Ramos (cell line): Measurements from ENCODE around the gene ACER2.
"Not testable (repeated sequence)": the region's sequence is repeated elsewhere in the genome, so short reads cannot be mapped to it uniquely, and the experiment has no call there.

Source experiments
- in situ Hi-C: fragments of 300-500 bp; cut with MboI; formaldehyde crosslinking; loops from one replicate; pipeline ENCODE4 v1.14.3; 2022; ENCODE audit warnings: low sequenced_read_pairs; ENCODE audit not compliant: unreplicated experiment

The ACER2 gene

GRCh38 chr9:19408693-19409400 is at the start of gene ACER2:
TSS of gene ACER2 (plus strand) at chr9:19409009. CDS start at chr9:19409085, 76 bp downstream.
- in situ Hi-C loops: no loop called here

GRCh38 chr9:19369107-19369506 is 39.7 kb upstream of the ACER2 start:
- in situ Hi-C loops: no loop called here

GRCh38 chr9:19371942-19372341 is 36.9 kb upstream of the ACER2 start:
- in situ Hi-C loops: no loop called here

DNA sequence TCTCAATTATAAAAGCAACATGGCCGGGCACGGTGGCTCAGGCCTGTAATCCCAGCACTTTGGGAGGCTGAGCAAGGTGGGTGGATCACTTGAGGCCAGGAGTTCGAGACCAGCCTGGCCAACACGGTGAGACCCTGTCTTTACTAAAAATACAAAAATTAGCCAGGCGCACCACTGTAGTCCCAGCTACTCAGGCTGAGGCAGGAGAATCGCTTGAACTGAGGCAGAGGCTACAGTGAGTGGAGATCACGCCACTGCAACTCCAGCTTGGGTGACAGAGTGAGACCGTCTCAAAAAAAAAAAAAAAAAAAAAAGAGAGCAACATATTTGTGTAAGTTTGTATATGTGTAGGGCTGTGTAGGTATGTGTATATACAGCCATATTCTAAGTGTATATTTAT is 36.2 kb upstream of the ACER2 start:
- in situ Hi-C loops: no loop called here

DNA sequence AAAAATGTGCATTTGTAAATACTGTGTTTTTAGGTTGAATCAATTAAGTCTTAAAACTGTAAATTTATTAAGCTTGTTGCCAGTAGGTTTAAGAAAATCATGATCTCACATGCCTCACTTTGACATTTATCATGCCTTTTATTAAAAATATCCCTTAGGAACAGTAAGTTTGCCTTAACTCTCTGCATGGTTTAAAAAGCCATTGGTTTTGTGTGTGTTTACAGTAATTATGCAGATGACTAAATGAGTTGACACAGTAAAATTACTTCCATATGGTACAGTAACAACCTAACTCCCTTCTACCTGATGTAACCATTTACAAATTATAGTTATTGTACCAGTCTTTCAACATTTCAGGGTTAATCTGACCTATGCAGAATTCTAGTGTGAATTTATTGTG is 35.3 kb upstream of the ACER2 start:
- in situ Hi-C loops: no loop called here

GRCh38 chr9:19375538-19375937 is 33.3 kb upstream of the ACER2 start:
- in situ Hi-C loops: no loop called here

DNA sequence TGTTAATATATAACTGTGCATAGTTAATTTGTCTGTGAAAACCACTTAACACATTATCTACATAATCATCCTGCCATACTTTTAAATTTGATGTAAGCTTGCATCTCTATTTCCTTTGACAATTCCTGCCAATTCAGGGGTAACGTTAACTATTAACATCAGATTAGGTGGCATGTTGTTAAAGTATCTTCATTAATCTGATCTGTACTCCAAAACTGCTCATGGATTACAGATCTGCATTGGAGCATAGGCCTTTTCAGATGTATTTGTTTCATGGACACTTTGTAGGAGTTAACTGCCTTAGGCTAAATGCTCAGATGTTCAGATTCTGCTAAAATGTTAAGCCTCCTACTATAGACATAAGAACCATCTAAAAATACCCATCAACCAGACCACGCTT is 31.9 kb upstream of the ACER2 start:
- in situ Hi-C loops: no loop called here

DNA sequence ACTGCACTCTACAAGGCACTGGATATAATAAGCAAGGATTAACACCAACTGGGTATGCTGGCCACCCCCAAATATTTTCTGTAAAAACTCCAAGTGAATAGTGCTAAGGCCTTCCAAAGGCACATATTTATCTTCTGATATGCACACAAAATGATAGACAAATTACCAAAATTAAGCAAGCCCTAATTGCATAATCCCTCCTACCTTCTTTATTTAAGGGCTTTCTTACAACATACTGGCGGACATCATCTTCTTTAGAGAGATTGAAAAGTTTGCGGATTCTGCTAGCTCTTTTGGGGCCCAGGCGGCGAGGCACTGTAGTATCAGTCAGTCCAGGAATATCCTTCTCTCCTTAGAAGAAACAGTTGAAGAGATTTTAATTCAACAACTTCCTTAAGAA is 30.6 kb upstream of the ACER2 start:
- in situ Hi-C loops: no loop called here

GRCh38 chr9:19378647-19379046 is 30.2 kb upstream of the ACER2 start:
- in situ Hi-C loops: no loop called here

- in situ Hi-C loops: no loop called here
These were observed 29.5 kb upstream of the ACER2 start for GRCh38 chr9:19379283-19379682.

DNA sequence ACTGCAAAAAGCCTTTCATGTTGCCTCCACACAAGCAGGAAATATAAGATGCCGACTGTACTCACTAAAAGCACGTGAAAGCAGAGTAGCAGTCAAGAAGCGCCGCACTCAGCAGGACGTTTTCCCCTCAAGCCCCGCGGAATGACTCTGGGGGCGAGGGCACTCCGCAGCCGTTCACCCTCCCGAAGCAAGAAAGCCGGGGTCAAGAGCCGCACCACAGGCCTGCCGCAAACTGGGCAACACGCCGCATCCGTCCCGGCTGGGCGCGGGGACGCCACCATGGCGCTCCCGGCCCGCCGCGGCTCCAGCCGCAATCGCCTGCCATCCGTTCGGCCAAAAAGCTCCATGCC is 29.1 kb upstream of the ACER2 start:
- in situ Hi-C loops: no loop called here

- in situ Hi-C loops: no loop called here
These were observed 28.1 kb upstream of the ACER2 start for GRCh38 chr9:19380826-19381075.

DNA sequence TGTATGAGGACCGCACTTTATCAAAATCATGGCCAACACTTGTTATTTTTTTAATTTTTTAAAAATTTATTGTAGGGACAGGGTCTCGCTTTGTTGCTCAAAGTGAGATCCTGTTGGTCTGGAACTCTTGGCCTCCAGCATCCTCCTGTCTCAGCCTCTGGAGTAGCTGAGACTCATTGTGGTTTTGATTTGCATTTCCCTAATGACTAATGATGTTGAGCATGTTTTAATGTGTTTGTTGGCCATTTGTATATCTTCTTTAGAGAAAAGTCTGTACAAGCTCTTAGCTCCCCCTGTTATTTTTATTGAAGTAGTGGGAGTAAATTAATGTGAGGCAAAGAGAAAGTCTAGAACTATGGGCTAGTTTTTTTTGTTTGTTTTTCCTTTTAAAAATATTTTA is 27.2 kb upstream of the ACER2 start:
- in situ Hi-C loops: no loop called here

- in situ Hi-C loops: not testable (repeated sequence)
These were observed 23.6 kb upstream of the ACER2 start for GRCh38 chr9:19385212-19385611.

- in situ Hi-C loops: no loop called here
These were observed 22.9 kb upstream of the ACER2 start for GRCh38 chr9:19385786-19386501.

DNA sequence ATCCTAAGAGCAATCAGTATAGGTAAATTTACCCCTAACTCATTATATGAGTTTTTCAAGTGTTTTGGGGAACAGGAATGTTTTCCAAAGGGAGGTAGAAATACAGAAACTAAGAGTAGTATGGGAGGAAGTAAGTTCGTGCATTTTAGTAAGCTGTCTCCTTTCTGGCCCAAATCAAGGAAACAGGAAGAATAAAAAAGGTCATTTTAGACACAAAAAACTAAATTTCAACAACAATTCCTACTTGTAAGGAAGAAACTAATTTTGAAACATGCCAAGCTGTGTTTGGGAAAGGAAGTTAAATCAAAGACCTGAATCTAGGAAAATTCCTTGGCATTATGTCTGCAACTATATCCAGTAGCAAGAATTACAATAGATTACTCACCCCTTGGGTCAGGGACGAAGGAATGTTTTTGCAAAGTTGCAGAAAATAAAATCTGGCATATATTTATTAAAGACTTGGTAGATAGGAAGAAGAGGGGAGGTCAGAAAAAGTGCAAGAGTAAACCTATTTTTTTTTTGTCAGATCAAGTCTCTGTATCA is 22.2 kb upstream of the ACER2 start:
- in situ Hi-C loops: no loop called here

DNA sequence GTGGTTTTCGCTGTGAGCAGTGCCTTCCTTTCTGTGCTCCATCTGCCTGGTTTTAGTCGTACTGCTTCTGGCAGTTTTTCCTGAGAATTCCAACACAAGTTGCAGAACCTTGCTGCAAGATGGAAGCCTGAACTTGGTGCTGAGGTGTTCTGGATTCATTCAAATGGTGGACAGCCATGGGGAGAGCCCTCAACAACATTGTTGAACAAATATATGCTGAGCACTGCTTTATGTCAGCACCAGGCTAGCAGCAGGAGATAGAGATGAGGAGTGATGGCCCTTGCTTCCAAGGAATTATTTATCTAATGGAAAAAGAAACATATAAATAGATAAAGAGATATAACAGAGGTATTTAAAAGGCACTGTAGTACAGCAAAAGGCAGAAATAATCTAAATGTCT is 21.5 kb upstream of the ACER2 start:
- in situ Hi-C loops: no loop called here

DNA sequence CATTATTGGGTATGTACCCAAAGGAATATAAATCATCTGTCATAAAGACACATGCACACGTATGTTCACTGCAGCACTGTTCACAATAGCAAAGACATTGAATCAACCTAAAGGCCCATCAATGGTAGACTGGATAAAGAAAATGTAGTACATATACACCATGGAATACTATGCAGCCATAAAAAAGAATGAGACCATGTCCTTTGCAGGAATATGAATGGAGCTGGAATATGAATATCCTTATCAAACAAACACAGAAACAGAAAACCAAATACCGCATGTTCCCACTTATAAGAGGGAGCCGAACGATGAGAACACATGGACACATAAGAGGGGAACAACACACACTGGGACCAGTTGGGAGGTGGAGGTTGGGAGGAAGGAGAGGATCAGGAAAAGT is 19.3 kb upstream of the ACER2 start:
- in situ Hi-C loops: not testable (repeated sequence)

DNA sequence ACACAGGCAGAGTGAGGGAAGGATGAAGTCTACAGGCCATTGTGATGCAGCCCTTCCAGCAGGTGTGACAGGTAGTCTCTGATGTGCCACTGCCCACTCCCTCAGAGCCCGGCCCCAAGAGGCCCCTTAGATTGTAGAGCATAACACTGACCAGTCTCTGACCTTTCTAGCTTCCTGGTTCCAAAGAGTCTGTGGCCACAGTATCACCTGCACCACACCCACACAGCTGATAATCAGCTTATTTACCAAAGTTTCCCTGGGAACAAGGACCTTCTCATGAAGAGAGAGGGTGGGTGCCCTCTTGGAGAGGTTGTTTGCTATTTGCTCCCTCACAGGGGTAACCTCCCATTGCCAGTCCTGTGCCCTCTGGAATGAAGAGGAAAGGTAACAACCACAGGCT is 11.0 kb upstream of the ACER2 start:
- in situ Hi-C loops: no loop called here

GRCh38 chr9:19403231-19403630 is 5.6 kb upstream of the ACER2 start:
- in situ Hi-C loops: not testable (repeated sequence)

- in situ Hi-C loops: no loop called here
These were observed 4.3 kb upstream of the ACER2 start for GRCh38 chr9:19404283-19405075.
